LNCAP (cell line): ENCODE results near the gene ARHGAP8.

ENCODE experiments used
- TF ChIP-seq, protein P1 (sequence below): fragments of 450-650 bp; IDR thresholded peaks from 2 replicates; pipeline ENCODE4 v1.5.1; 2017; ENCODE audit warnings: mild to moderate bottlenecking

The ARHGAP8 gene

DNA sequence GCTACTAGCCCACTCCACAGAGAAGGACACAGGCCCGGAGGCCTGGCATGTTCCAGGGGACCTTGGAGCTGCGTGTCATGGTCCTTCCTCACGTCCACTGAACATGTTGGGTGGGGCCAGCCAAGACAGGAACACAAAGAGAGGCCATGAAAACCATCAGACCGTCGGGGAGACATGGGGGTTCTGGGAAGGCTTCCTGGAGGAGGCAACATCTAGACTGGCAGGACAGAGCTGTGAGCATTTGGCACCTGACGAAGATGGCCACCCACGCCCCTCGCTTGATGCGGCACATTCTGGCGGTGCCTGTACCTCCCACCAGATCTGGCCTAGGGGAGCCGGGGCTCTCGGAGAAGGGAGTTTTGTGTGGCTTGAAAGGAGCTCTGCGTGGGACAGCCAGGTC, 24.7 kb upstream of the ARHGAP8 start:
- TF ChIP-seq, protein P1, sequence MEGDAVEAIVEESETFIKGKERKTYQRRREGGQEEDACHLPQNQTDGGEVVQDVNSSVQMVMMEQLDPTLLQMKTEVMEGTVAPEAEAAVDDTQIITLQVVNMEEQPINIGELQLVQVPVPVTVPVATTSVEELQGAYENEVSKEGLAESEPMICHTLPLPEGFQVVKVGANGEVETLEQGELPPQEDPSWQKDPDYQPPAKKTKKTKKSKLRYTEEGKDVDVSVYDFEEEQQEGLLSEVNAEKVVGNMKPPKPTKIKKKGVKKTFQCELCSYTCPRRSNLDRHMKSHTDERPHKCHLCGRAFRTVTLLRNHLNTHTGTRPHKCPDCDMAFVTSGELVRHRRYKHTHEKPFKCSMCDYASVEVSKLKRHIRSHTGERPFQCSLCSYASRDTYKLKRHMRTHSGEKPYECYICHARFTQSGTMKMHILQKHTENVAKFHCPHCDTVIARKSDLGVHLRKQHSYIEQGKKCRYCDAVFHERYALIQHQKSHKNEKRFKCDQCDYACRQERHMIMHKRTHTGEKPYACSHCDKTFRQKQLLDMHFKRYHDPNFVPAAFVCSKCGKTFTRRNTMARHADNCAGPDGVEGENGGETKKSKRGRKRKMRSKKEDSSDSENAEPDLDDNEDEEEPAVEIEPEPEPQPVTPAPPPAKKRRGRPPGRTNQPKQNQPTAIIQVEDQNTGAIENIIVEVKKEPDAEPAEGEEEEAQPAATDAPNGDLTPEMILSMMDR = no peak

DNA sequence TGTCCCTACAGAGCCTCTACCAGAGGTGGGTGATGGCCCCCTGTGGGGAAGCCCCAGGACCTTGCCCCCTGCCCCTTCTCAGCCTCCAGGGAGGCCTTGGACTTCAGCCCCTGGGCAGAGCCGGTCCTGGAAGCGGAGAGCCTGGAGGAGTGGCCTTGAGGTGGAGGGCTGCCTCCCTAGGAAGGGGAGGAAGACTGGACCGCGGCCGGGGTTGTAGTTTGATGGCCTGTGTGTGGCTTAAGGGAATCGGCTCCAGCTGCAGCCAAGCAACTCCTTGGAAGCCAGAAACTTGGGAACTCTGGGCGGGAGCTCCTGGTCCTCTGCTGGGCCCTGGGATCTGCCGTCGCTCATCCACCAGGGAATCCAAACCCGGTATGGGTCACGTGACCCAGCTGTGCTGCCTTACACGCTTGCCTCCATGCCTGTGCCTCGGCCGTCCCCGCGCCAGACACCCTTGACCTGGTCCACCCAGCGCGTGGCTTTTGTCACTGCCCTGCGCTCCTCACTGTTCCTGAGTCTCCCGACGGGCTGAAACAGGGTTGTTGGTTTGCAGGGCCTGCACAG, 23.5 kb upstream of the ARHGAP8 start:
- TF ChIP-seq, protein P1 = no peak

DNA sequence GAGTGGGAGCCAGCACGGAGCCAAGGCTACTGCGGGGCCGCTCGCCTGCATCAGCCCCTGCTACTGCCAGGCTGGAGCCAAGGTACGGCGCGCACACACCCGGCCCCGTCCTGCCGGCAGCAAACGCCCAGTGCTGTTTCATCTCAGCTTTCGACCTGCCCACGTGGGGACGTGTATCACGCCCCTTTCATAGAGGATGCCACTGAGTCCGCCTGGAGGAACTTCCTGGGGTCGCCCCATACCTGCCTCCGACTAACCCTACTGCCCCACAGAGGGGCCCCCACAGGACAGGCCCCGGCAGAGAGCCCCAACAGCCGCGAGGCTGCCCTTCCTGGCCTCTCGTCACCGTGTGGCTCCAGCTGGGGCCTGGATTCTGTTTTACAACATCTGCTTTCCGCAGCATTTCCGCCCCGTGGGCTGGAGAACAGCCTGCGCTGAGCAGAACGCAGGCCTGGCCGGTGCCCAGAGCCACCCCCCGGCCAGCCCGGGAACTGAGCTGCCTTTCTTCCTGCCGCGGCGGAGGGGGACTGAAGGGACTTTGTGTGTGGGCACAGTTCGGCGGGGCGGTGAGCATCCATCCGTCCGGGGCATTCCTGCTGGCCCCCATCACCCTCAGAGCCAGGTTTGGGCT, 22.9 kb upstream of the ARHGAP8 start:
- TF ChIP-seq, protein P1 = no peak

DNA sequence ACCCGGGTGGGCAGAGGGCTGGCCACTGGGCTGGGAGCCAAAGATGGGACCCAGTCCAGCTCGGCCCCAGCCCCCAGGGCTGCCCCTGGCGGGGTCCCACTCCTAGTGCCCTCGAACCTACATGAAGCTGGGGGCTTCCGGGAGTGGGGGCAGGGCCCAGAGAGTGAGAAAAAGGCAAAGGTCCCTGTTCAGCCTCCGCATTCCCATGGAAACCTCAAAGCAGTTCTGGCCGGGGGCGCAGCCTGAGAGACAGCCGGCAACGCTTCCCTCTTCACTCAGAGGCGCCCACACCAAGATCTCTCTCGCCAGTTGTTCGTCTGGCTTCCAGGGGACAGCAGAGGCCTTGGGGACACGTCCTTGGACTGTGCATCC, 22.4 kb upstream of the ARHGAP8 start:
- TF ChIP-seq, protein P1 = no peak

DNA sequence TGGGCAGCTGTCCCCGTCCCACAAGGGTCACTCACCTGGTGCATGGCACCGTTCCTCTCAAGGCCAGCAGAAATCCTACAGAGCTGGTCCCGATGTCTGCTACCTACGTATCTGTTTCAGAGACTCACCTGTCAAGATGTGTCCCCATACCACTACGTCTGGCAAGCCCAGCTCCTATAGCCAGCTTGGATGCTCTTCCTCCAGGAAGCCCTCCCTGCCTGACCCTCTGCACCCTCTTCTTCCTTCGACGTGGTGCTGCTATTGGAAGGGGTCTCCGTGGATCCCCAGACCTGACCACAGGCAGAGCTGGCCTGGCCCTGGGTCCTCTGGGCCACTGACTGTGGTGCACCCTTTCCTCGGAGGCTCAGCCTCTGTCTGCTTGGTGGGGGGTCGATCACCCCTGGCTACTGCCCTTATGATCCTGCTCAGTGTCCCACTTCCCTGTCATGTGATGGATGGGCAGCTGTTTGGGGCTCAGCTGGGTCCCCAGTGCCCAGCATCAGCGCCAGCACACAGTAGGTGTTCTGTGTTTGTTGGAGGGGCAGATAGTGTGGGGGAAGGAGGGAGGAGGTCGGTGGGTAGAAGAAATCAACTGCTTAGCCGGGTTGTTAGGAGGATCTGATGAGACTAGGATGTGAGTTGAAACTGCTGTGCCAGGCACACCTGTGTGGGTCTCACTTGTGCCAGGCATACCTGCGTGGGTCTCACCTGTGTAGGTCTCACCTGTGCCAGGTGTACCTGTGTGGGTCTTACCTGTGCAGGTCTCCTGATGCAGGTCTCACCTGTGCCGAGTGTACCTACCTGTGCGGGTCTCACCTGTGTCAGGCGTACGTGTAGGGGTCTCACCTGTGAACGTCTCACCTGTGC, 21.7 kb upstream of the ARHGAP8 start:
- TF ChIP-seq, protein P1 = no peak

DNA sequence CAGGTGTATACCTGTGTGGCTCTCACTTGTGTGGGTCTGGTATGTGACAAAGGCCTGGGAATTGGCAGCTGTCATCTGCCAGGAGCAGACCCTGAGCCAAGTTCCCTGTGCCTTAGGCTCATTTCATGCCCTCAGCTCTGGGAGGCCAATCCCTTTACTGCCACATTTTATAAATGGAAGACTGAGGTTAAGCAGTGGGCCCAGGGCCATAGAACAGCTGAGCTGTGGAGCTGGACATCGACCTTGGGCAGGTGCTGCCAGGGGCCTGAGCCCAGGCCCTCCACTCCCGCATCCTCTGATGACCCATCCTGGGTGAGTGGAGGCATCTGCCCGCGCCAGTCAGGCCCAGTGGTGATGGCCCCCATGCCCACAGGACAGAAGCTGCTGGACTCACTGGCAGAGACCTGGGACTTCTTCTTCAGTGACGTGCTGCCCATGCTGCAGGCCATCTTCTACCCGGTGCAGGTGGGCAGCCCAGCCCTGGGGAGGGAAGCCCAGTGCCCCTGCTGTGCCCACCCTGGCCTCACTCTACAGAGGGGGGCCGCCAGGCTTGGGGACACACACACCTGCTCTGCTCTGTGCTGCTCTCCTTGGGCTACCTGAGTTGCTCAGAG, 20.9 kb upstream of the ARHGAP8 start:
- TF ChIP-seq, protein P1 = no peak

DNA sequence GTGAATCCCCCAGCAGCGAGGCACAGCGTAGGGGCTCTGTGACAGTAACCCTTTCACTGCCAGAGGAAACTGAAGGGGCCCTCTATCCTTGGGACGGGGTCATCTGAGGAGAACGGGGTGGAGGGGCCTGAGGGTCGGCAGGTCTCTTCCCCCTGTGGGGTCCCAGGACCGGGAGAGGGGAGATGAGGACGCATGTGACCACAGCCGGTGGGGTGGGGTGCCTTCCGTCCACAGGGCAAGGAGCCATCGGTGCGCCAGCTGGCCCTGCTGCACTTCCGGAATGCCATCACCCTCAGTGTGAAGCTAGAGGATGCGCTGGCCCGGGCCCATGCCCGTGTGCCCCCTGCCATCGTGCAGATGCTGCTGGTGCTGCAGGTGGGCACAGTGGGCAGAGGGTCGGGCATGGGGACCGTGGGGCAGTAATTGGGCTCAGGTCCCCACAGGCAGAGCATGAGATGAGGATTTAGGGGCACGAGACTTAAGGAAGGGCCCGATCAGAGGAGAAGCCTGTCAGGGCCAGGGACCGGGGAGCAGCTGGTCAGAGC, 20.3 kb upstream of the ARHGAP8 start:
- TF ChIP-seq, protein P1 = no peak
